Measurements from ENCODE around the gene DDX31.

DNA sequence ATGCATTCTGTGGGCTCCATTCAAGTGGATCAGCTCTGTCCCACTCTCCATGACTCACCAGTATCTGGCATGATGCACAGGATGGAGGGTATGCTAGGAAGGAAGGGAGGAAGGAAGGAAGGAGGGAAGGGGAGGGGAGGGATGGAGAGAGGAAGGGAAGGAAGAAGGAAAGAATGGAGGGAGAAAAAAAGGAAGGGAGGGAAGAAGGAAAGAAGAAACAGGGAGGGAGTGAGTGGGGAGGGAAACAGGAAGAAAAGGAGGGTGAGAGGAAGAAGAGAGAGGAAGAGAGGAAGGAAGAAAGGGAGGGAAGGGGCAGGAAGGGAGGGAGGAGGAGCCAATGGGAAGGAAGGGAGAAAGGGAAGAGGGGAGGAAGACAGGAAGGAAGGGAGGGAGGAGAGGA, 92.7 kb downstream of the DDX31 start:
- TF ChIP-seq, protein P1, sequence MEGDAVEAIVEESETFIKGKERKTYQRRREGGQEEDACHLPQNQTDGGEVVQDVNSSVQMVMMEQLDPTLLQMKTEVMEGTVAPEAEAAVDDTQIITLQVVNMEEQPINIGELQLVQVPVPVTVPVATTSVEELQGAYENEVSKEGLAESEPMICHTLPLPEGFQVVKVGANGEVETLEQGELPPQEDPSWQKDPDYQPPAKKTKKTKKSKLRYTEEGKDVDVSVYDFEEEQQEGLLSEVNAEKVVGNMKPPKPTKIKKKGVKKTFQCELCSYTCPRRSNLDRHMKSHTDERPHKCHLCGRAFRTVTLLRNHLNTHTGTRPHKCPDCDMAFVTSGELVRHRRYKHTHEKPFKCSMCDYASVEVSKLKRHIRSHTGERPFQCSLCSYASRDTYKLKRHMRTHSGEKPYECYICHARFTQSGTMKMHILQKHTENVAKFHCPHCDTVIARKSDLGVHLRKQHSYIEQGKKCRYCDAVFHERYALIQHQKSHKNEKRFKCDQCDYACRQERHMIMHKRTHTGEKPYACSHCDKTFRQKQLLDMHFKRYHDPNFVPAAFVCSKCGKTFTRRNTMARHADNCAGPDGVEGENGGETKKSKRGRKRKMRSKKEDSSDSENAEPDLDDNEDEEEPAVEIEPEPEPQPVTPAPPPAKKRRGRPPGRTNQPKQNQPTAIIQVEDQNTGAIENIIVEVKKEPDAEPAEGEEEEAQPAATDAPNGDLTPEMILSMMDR (IDR thresholded peaks at IDR 0.05): no peak
- no peak for TF ChIP-seq POLR2A (IDR thresholded peaks at IDR 0.05)

All from thyroid gland (tissue), 4 donors.